ENCODE measurements around the gene STXBP3. TPM values are rescaled to one million over a fixed set of nuclear protein-coding genes. Genes with fewer than 3 reads are reported as not detected.

The STXBP3 gene
- total and polyA plus RNA-seq, 9 of the 15 experiments (the other 6 are each of a cell fraction or from before 2014, with no cell fraction given): 32.5 to 52.5 (median 39.2) TPM

GRCh38 chr1:108729481-108729880 lies 17.0 kb upstream of the STXBP3 start:
- H3K9me1 ChIP-seq (ENCODE audit: control insufficient read depth, insufficient read depth, low read length): no peaks in the 10 kb centered on the region
- ATAC-seq: no peak
- H3K4me2 ChIP-seq (ENCODE audit: insufficient read depth, low read length): no peak overlapping the region
- H3K27me3 ChIP-seq (ENCODE audit: control insufficient read depth in 2 of 2, insufficient read depth in 2 of 2, low read length in 2 of 2): peaks cover 23 to 28% of the 10 kb centered on the region in 2 experiments; a peak in 4 of 5 replicates
- H3K9me3 ChIP-seq (replicated peaks; ENCODE audit: control insufficient read depth, insufficient read depth, low read depth, low read length): no peaks in the 10 kb centered on the region
- in situ Hi-C loops (cut with MboI): no loop called here
- H3K36me3 ChIP-seq (ENCODE audit: control insufficient read depth, insufficient read depth, low read length): no peaks in the 10 kb centered on the region
- no peaks in the 10 kb centered on the region for H4K20me1 ChIP-seq (replicated peaks; ENCODE audit: control insufficient read depth, insufficient read depth, low read length)
- intact Hi-C loops (cut with micrococcal nuclease): no loop called here
- no peak overlapping the region for H3K4me3 ChIP-seq
- no peak overlapping the region for H3K27ac ChIP-seq (ENCODE audit: extremely low read depth, low read depth, low read length)
- 15% methylated on average over 4 of the region's 4 CpGs for WGBS (ENCODE audit: insufficient coverage, low coverage, missing lambda C conversion rate)
- no peak for TF ChIP-seq TCF3 (CRISPR knock-in tag; IDR thresholded peaks at IDR 0.05)
- no peak for TF ChIP-seq ZNF57 (CRISPR knock-in tag; IDR thresholded peaks at IDR 0.05)
- no peak for TF ChIP-seq STAT6 (CRISPR knock-in tag; IDR thresholded peaks at IDR 0.05)
- no peak for TF ChIP-seq ZNF583 (CRISPR knock-in tag; IDR thresholded peaks at IDR 0.05)
- no peak for TF ChIP-seq DNMT1 (IDR thresholded peaks at IDR 0.05)
- no peak for TF ChIP-seq RHOXF2B (CRISPR knock-in tag; conservative IDR thresholded peaks at IDR 0.05)
- no peak for TF ChIP-seq GABPB1 (CRISPR knock-in tag; IDR thresholded peaks at IDR 0.05)
- TF ChIP-seq ID3 (CRISPR knock-in tag; IDR thresholded peaks at IDR 0.05): no peak
- no peak for TF ChIP-seq ID3 (tag; IDR thresholded peaks at IDR 0.05)
- no peak for TF ChIP-seq ZNF507 (tag; conservative IDR thresholded peaks at IDR 0.05)
- TF ChIP-seq SMARCA5 (IDR thresholded peaks at IDR 0.05): no peak
- no peak for TF ChIP-seq FOSL1 (tag; conservative IDR thresholded peaks at IDR 0.05)
- TF ChIP-seq THRAP3 (IDR thresholded peaks at IDR 0.05; ENCODE audit: borderline replicate concordance): no peak
- no peak for TF ChIP-seq ARID1B (IDR thresholded peaks at IDR 0.05)
- no peak for TF ChIP-seq YY1 (IDR thresholded peaks at IDR 0.05; ENCODE audit: borderline replicate concordance in 1 of 3, control insufficient read depth in 1 of 3, extremely low read depth in 1 of 3, insufficient read depth in 3 of 3, insufficient read length in 1 of 3, insufficient replicate concordance in 2 of 3, low read depth in 1 of 3, low read length in 2 of 3)
- no peak for TF ChIP-seq E2F6 (IDR thresholded peaks at IDR 0.05; ENCODE audit: borderline replicate concordance in 1 of 2, extremely low read depth in 1 of 2, insufficient read depth in 1 of 2, insufficient read length in 1 of 2, low read depth in 1 of 2, low read length in 1 of 2, poor library complexity in 1 of 2, severe bottlenecking in 1 of 2)
- no peak for FAIRE-seq
- ChIA-PET CTCF (ENCODE audit: low intra/inter-chr PET ratio) (no interaction called here), POLR2A (interaction anchor here (0.6 to 1.7 kb wide), 4 partner anchors 8 to 25 kb away, joined by 3 to 6 read pairs (median 3); no protein-coding TSS in a partner anchor)
- no peak for DNase-seq (ENCODE audit: extremely low read depth in 1 of 4, low spot score in 3 of 4)
- H3K79me2 ChIP-seq (ENCODE audit: control insufficient read depth, insufficient read depth, low read length): no peaks in the 10 kb centered on the region
- H2AFZ ChIP-seq (ENCODE audit: low read depth, low read length): no peak overlapping the region
- no peak overlapping the region for H3K9ac ChIP-seq (ENCODE audit: insufficient read depth in 1 of 2, low read depth in 2 of 2, low read length in 2 of 2)
- H3K4me1 ChIP-seq (replicated peaks in 1 of 2; ENCODE audit: control insufficient read depth in 2 of 2, insufficient read depth in 2 of 2, low read length in 2 of 2): peaks cover 0 to 3% of the 10 kb centered on the region in 2 experiments; a peak in 1 of 5 replicates
- BruUV-seq (replicated peaks): no TSS peak
